Stimulated activated CD8-positive, alpha-beta memory T cell treated with anti-CD3 and anti-CD28 coated beads, Interleukin-15, amount 100 ng/mL, for 48 hours (primary cell): ENCODE measurements around the gene MLH3.

Experiments
- DNase-seq, 2 donors: peaks; one replicate each; pipeline ENCODE4 v3.0.0-alpha.2; 2020; ENCODE audit warnings: low read depth in 2 of 2

MLH3 gene

GRCh38 chr14:75067212-75067611 lies 15.9 kb upstream of the MLH3 start:
- DNase-seq = no peak

GRCh38 chr14:75066691-75067090 lies 15.4 kb upstream of the MLH3 start:
- DNase-seq = no peak

- DNase-seq = no peak
Measured at GRCh38 chr14:75064205-75064567, 12.9 kb upstream of the MLH3 start.

- peak; percentile 85 to 88 for DNase-seq
Measured at GRCh38 chr14:75063491-75064204, 12.4 kb upstream of the MLH3 start, which contains the start of gene ACYP1. ACYP1 (minus strand) TSS chr14:75064024; CDS start chr14:75063553, 471 bp downstream.

GRCh38 chr14:75063013-75063412 lies 11.7 kb upstream of the MLH3 start:
- no peak for DNase-seq

GRCh38 chr14:75060420-75060819 lies 9.2 kb upstream of the MLH3 start:
- DNase-seq = no peak

GRCh38 chr14:75059642-75060041 lies 8.4 kb upstream of the MLH3 start:
- no peak for DNase-seq

GRCh38 chr14:75054421-75054820 lies 3.2 kb upstream of the MLH3 start:
- no peak for DNase-seq

GRCh38 chr14:75053396-75054291 lies 2.4 kb upstream of the MLH3 start:
- DNase-seq = no peak

GRCh38 chr14:75051556-75051899 lies 261 bp upstream of the MLH3 start:
- no peak for DNase-seq

- no peak for DNase-seq
Measured at GRCh38 chr14:75049731-75050201, 1.5 kb downstream of the MLH3 start.

- no peak for DNase-seq
Measured at GRCh38 chr14:75049136-75049535, 2.1 kb downstream of the MLH3 start.

- no peak for DNase-seq
Measured at GRCh38 chr14:75048101-75048500, 3.2 kb downstream of the MLH3 start.

GRCh38 chr14:75047506-75047905 lies 3.8 kb downstream of the MLH3 start:
- no peak for DNase-seq

GRCh38 chr14:75046899-75047298 lies 4.4 kb downstream of the MLH3 start:
- DNase-seq = no peak

GRCh38 chr14:75046275-75046674 lies 5.0 kb downstream of the MLH3 start:
- no peak for DNase-seq

GRCh38 chr14:75044752-75045151 lies 6.5 kb downstream of the MLH3 start:
- no peak for DNase-seq

GRCh38 chr14:75044322-75044721 lies 6.9 kb downstream of the MLH3 start:
- DNase-seq = no peak

- no peak for DNase-seq
Measured at GRCh38 chr14:75042035-75042434, 9.2 kb downstream of the MLH3 start.

GRCh38 chr14:75041613-75042012 lies 9.7 kb downstream of the MLH3 start:
- DNase-seq = no peak

- DNase-seq = no peak
Measured at GRCh38 chr14:75040959-75041358, 10.3 kb downstream of the MLH3 start.

GRCh38 chr14:75040507-75040906 lies 10.8 kb downstream of the MLH3 start:
- no peak for DNase-seq

GRCh38 chr14:75032939-75033338 lies 18.3 kb downstream of the MLH3 start:
- no peak for DNase-seq
